ENCODE data around the gene EFCAB9. TPM values are rescaled to one million over a fixed set of nuclear protein-coding genes. Genes with fewer than 3 reads are reported as not detected.
A peak's percentile ranks its signal among the peaks of the same experiment; 100 is the strongest.

EFCAB9 gene
- total and polyA plus RNA-seq, 2 of the 13 experiments (the other 11 are each of a cell fraction or from before 2014, with no cell fraction given), result not detected

GRCh38 chr5:172144931-172145869 is 48.8 kb upstream of the EFCAB9 start:
- Histone ChIP-seq H3K4me1 (ENCODE audit: insufficient read depth, low read length) (peaks cover 42% of the 10 kb centered on the region), H3K27me3 (ENCODE audit: control insufficient read depth in 1 of 2, insufficient read depth in 2 of 2, low read length in 2 of 2) (no peaks in the 10 kb centered on the region), H2AFZ (ENCODE audit: low read length) (no peak overlapping the region), H3K27ac (ENCODE audit: extremely low read length, insufficient read depth, low read length) (peak overlapping the region; percentile 28), H3K79me2 (ENCODE audit: insufficient read depth, low read length) (no peaks in the 10 kb centered on the region), H3K9me3 (ENCODE audit: low read length) (no peaks in the 10 kb centered on the region), H3K36me3 (replicated peaks in 1 of 2; ENCODE audit: control insufficient read depth in 1 of 2, insufficient read depth in 2 of 2, low read length in 2 of 2) (no peaks in the 10 kb centered on the region; a peak in 1 of 5 replicates), H3K4me3 (replicated peaks in 1 of 3; ENCODE audit: insufficient read depth in 1 of 3, low read depth in 2 of 3, low read length in 3 of 3) (0 out of 6 replicates have a peak overlapping the region, but pooled peaks of 1 of the 3 experiments have one; percentile 19), H3K9ac (ENCODE audit: insufficient read depth, low read depth, low read length) (no peak overlapping the region), H3K4me2 (ENCODE audit: low read depth, low read length) (peak overlapping the region; percentile 49), H4K20me1 (ENCODE audit: insufficient read depth, low read length) (no peaks in the 10 kb centered on the region)
- peak; percentile 17; the same call in 1 of the 2 replicates for TF ChIP-seq MTA1 (CRISPR knock-in tag; IDR thresholded peaks at IDR 0.05; ENCODE audit: borderline replicate concordance)
- no peak for TF ChIP-seq HNRNPUL1 (IDR thresholded peaks at IDR 0.05; ENCODE audit: low read depth, low read length)
- TF ChIP-seq PPARG (CRISPR knock-in tag; conservative IDR thresholded peaks at IDR 0.05), result no peak
- TF ChIP-seq KAT8 (CRISPR knock-in tag; IDR thresholded peaks at IDR 0.05), result no peak
- TF ChIP-seq RCOR2 (CRISPR knock-in tag; IDR thresholded peaks at IDR 0.05), result 0 out of 2 replicates have a peak, but pooled peaks have one; percentile 22
- TF ChIP-seq KDM3A (CRISPR knock-in tag; IDR thresholded peaks at IDR 0.05; ENCODE audit: low read depth), result no peak
- TF ChIP-seq MAFG (CRISPR knock-in tag; IDR thresholded peaks at IDR 0.05), result no peak
- TF ChIP-seq, protein P1, sequence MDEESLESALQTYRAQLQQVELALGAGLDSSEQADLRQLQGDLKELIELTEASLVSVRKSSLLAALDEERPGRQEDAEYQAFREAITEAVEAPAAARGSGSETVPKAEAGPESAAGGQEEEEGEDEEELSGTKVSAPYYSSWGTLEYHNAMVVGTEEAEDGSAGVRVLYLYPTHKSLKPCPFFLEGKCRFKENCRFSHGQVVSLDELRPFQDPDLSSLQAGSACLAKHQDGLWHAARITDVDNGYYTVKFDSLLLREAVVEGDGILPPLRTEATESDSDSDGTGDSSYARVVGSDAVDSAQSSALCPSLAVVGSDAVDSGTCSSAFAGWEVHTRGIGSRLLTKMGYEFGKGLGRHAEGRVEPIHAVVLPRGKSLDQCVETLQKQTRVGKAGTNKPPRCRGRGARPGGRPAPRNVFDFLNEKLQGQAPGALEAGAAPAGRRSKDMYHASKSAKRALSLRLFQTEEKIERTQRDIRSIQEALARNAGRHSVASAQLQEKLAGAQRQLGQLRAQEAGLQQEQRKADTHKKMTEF (CRISPR knock-in tag; IDR thresholded peaks at IDR 0.05), result no peak
- 0 out of 2 replicates have a peak, but pooled peaks have one; percentile 36 for TF ChIP-seq NCOR1 (IDR thresholded peaks at IDR 0.05; ENCODE audit: borderline replicate concordance, low read length)
- TF ChIP-seq, protein P2, sequence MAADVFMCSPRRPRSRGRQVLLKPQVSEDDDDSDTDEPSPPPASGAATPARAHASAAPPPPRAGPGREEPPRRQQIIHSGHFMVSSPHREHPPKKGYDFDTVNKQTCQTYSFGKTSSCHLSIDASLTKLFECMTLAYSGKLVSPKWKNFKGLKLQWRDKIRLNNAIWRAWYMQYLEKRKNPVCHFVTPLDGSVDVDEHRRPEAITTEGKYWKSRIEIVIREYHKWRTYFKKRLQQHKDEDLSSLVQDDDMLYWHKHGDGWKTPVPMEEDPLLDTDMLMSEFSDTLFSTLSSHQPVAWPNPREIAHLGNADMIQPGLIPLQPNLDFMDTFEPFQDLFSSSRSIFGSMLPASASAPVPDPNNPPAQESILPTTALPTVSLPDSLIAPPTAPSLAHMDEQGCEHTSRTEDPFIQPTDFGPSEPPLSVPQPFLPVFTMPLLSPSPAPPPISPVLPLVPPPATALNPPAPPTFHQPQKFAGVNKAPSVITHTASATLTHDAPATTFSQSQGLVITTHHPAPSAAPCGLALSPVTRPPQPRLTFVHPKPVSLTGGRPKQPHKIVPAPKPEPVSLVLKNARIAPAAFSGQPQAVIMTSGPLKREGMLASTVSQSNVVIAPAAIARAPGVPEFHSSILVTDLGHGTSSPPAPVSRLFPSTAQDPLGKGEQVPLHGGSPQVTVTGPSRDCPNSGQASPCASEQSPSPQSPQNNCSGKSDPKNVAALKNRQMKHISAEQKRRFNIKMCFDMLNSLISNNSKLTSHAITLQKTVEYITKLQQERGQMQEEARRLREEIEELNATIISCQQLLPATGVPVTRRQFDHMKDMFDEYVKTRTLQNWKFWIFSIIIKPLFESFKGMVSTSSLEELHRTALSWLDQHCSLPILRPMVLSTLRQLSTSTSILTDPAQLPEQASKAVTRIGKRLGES (CRISPR knock-in tag; IDR thresholded peaks at IDR 0.05; ENCODE audit: borderline replicate concordance), result no peak
- TF ChIP-seq HNF4A (CRISPR knock-in tag; IDR thresholded peaks at IDR 0.05), result peak; percentile 64
- no peak for TF ChIP-seq ZNF263 (CRISPR knock-in tag; IDR thresholded peaks at IDR 0.05)
- TF ChIP-seq ZMYM3 (CRISPR knock-in tag; IDR thresholded peaks at IDR 0.05), result peak; percentile 56; the same call in 1 of the 2 replicates
- no peak for TF ChIP-seq AGO2 (optimal IDR thresholded peaks at IDR 0.05; ENCODE audit: low read depth, low read length)
- TF ChIP-seq, protein P3, sequence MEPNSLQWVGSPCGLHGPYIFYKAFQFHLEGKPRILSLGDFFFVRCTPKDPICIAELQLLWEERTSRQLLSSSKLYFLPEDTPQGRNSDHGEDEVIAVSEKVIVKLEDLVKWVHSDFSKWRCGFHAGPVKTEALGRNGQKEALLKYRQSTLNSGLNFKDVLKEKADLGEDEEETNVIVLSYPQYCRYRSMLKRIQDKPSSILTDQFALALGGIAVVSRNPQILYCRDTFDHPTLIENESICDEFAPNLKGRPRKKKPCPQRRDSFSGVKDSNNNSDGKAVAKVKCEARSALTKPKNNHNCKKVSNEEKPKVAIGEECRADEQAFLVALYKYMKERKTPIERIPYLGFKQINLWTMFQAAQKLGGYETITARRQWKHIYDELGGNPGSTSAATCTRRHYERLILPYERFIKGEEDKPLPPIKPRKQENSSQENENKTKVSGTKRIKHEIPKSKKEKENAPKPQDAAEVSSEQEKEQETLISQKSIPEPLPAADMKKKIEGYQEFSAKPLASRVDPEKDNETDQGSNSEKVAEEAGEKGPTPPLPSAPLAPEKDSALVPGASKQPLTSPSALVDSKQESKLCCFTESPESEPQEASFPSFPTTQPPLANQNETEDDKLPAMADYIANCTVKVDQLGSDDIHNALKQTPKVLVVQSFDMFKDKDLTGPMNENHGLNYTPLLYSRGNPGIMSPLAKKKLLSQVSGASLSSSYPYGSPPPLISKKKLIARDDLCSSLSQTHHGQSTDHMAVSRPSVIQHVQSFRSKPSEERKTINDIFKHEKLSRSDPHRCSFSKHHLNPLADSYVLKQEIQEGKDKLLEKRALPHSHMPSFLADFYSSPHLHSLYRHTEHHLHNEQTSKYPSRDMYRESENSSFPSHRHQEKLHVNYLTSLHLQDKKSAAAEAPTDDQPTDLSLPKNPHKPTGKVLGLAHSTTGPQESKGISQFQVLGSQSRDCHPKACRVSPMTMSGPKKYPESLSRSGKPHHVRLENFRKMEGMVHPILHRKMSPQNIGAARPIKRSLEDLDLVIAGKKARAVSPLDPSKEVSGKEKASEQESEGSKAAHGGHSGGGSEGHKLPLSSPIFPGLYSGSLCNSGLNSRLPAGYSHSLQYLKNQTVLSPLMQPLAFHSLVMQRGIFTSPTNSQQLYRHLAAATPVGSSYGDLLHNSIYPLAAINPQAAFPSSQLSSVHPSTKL (CRISPR knock-in tag; IDR thresholded peaks at IDR 0.05), result 0 out of 2 replicates have a peak, but pooled peaks have one; percentile 4
- peak; percentile 94 for TF ChIP-seq ZNF629 (CRISPR knock-in tag; conservative IDR thresholded peaks at IDR 0.05)
- 84% methylated on average over 10 of the region's 15 CpGs for WGBS (ENCODE audit: low lambda C conversion rate)
- ChIA-PET CTCF (ENCODE audit: low intra/inter-chr PET ratio, low total read pairs) (no interaction called here), POLR2A (interaction anchor here (0.9 to 1.3 kb wide), 3 partner anchors 18 to 43 kb away, joined by 3 to 4 read pairs (median 3); partner anchors contain the start of gene STK10)
- ATAC-seq (peak; percentile 49), DNase-seq (ENCODE audit: low spot score) (no peak), FAIRE-seq (peak; percentile 55)
- intact Hi-C loops (cut with micrococcal nuclease; ENCODE audit: unreplicated experiment) (no loop called here), in situ Hi-C loops (cut with HindIII; ENCODE audit: extremely low pct_ligation_motif_present, low pct_unique_long_range_greater_than_20kb) (no loop called here)
- no TSS peak for BruUV-seq (replicated peaks)
